Stimulated activated CD4-positive, alpha-beta T cell treated with anti-CD3 and anti-CD28 coated beads, Interleukin-1b, Interleukin-23, amount 100 ng/mL, for 24 hours (primary cell): ENCODE measurements around the gene TASOR2.

Experiments used
- DNase-seq, 4 experiments: peaks; one replicate each; pipeline ENCODE4 v3.0.0-alpha.2; 2020; ENCODE audit warnings: low read depth in 4 of 4, low spot score in 1 of 4

Gene TASOR2

DNA sequence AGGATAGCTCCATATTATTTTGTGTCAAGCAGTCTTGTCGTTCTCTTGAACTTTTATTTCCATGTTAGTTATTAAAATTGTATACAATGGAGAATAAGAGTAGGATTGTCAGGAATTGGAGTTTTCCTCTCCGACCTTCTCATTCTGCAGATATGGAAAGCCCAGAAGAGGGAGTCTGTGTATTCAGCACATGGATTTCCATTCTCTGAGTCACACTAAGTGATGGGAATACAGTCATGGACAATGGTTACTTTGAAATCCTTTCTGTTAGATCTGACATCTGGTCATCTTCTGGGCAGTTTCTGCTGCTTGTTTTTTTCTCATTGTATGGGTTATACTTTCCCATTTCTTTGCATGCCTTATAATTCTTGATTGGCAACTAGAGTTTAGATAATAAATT, 5.0 kb upstream of the TASOR2 start:
- DNase-seq, result no peak

GRCh38 chr10:5681930-5682329, 2.7 kb upstream of the TASOR2 start:
- DNase-seq, result no peak

GRCh38 chr10:5683065-5683464, 1.6 kb upstream of the TASOR2 start:
- no peak for DNase-seq

GRCh38 chr10:5684971-5685763, 529 bp downstream of the TASOR2 start:
- DNase-seq, result peak in 3 of 4 experiments; percentile 22 to 56 (median 48)

DNA sequence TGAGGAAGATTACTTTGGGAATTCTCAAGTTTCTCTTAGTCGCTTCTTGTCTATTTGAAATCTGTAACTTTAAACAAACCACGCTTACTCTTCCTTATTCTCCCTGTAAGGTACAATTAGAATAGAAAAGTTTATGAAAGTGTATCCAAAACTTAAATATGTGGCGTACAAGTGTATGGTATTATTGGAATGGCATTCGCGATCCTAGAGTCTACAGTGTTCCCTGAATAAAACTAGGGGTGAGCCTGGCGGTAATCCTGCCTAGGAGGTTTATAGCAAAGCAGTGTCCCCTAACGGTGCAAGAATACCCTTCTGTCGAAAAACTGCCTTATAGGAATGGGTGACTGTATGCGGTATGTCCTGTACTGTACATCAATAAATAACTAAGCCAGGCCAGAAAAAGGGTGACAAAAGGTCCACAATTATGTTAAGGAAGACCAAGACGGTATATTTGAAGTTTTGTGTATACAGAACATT, 1.2 kb downstream of the TASOR2 start:
- no peak for DNase-seq

DNA sequence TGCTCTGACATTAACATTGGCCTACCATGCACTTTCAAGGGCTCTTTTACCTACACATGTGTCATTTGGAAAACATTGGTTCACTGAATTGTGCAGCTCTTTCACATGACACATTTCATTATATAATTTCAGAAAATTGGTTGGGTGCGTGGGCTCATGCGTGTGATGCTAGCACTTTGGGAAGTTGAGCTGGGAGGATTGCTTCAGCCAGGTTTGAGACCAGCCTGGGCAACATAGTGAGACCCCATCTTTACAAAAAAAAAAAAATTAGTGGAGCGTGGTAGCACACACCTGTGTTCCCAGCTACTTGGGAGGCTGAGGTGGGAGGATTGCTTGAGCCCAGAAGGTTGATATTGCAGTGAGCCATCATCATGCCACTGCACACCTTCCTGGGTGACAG, 3.9 kb downstream of the TASOR2 start:
- DNase-seq, result no peak

DNA sequence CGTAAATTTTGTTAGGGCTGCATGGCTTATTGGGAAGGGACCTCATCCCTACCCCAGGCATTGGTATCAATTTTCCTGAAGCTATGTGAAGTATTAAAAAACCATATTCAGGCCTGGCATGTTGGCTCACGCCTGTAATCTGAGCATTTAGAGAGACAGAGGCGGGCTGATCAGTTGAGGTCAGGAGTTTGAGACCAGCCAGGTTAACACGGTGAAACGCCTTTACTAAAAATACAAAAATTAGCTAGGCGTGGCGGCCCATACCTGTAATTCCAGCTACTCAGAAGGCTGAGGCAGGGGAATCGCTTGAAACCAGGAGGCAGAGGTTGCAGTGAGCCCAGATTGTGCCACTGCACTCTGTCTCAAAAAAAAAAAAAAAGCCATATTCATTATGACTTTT, 7.1 kb downstream of the TASOR2 start:
- no peak for DNase-seq

DNA sequence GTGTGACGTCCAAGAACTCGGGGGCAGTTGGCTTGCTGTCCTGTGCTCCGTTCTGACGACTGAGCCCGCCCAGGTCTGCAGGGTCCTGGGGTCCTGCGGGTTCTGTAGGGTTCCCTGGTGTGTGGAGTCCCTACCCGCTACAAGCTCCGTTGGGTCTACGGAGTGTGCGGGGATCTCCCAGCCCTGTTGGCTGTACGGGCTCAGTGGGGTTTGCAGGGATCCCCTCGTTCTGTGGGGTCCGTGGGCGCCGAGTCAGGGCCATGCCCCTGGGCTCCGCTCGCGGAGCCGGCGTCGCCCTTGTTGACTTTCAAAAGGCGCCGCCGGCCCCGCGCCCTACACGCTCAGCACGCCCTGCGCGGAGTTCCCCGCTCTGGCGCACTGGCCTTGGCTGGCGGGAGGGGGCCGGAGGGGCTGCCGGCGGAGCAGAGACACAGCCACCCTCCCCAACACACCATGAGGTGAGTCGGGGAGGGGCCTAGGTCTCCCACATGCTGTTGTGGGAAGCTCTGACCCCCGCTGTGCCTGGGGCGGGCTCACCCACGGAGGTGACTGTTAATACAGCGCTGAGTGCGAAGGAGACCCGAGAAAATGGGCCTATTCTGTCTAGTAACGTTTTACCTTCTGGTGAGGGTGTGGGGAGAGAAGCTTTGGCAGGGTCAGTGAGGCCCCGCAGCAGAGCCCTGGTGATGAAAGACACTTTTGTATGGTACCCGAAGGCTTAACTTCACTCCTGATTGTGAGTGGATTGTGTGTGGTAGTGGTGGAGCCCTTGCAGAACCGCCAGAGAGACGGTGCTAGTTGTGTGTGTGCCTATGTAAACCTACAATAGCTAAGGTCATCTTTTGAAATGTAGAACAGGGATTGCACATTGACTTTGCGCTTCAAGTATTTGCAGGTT, 8.1 kb downstream of the TASOR2 start:
- peak in 3 of 4 experiments; percentile 11 to 50 (median 36) for DNase-seq

DNA sequence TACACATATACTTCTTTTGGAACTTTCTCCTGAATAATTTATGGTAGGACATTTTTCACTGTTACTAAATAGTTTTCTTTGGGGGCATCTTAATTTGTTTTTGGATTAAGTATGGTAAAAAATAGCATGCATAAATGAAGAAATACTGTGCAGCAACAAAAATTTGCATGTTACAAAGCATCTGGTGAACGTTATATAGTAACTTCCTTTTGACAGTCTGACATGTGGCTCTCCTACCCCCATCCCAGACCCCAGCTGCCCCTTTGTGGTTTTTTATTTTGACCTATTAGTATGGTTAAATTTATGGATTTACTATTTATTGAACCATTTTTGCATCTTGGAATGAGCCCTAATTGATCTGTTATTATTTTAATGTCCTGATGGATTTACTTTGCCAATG, 9.9 kb downstream of the TASOR2 start:
- DNase-seq, result no peak

GRCh38 chr10:5697342-5697741, 12.7 kb downstream of the TASOR2 start:
- DNase-seq, result no peak

DNA sequence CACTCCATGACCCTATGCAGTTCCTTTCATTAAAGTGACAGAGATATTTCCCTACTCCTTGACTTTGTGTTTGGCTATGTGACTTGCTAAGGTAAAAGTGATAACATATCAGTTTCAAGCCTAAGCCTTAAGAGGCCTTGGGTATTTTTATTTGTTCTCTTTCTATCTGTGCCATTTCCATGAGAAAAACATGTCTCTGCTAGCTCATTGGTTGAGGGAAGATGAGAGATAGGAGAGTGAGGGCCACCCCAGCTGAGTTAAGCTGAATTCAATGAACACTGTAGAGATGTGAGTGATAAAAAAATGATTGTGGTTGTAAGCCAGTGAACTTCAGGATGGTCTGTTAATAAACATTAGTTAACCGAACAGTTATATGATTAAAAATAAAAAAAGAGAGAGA, 13.4 kb downstream of the TASOR2 start:
- DNase-seq, result no peak

GRCh38 chr10:5708356-5708755, 23.7 kb downstream of the TASOR2 start:
- DNase-seq, result no peak

- no peak for DNase-seq
Measured at GRCh38 chr10:5709865-5710264, 25.2 kb downstream of the TASOR2 start.

DNA sequence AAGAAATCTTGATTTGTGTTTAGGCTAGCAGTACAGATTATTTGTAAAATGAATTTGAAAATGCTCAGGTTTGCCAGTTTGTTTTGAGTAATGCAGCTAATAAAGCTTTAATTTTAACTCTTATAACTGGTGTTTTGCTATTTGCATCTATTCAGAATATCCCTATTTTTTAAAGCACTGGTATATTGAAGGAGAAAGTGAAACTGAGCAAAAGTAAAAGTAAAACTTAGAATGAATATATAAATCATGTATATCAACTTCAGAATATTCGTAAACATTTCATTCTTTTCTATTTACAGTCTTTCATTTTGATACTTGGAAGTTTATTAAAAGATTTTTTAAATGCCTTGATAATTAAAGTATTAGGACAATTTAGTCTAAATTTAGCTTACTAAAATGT, 26.2 kb downstream of the TASOR2 start:
- DNase-seq, result no peak

DNA sequence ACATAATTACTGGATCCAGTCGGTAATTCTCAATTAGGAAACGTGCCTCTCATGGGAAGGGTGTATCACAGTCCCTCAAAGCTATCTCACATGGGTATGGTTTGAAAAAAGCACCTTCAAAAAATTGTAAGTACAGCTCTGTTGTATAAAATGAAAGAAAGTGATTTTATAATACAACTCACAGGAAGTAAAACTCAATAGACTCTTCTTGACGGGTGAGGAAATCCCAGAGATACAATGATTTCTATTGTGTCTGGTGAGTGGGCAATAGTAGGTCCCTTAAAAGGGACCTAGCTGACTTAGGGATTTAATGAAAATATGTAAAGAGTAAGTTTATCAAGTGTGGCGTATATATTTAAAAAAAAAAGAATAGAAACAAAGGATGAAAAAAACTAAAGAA, 27.0 kb downstream of the TASOR2 start:
- DNase-seq, result no peak

- DNase-seq, result no peak
Measured at GRCh38 chr10:5719546-5719945, 34.9 kb downstream of the TASOR2 start.

- no peak for DNase-seq
Measured at GRCh38 chr10:5720182-5720581, 35.5 kb downstream of the TASOR2 start.

- DNase-seq, result no peak
Measured at GRCh38 chr10:5723692-5724091, 39.1 kb downstream of the TASOR2 start.

GRCh38 chr10:5730766-5731165, 46.1 kb downstream of the TASOR2 start:
- no peak for DNase-seq

- no peak for DNase-seq
Measured at GRCh38 chr10:5731559-5731958, 46.9 kb downstream of the TASOR2 start.

DNA sequence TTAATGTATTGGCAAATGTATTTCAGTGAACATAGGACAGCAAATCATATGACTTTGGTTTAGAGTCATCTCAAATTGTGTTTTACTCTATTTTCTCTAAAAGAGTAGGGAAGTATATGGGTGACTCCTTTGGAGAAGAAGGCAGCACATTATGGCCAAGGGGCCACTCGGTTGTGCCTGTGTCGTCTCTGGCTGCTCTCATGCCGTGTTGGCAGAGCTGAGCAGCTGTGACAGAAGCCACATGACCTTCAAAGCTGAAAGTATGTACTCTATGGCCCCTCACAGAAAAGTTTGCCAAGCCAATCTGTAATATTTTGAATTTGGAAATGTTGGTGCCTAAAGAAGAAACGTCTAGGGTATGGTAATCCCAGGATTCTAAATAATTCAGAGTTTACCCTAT, 47.5 kb downstream of the TASOR2 start:
- no peak for DNase-seq
